ENCODE measurements around the gene TLE3. TPM values are rescaled to one million over a fixed set of nuclear protein-coding genes. Genes with fewer than 3 reads are reported as not detected.
A peak's percentile ranks its signal among the peaks of the same experiment; 100 is the strongest.
"Not testable (repeated sequence)": the region's sequence is repeated elsewhere in the genome, so short reads cannot be mapped to it uniquely, and the experiment has no call there.

TLE3 gene
- total RNA-seq, 2 donors from 2014 or later = 65.4 to 85.1 TPM

GRCh38 chr15:70114221-70114620 is 16.5 kb upstream of the TLE3 start:
- intact Hi-C loops (cut with DNase I) = no loop called here
- no peak overlapping the region for H3K9ac ChIP-seq (ENCODE audit: low read depth in 2 of 2, low read length in 2 of 2)
- H3K36me3 ChIP-seq = no peaks in the 10 kb centered on the region
- H3K27me3 ChIP-seq = no peaks in the 10 kb centered on the region
- no peak for TF ChIP-seq CTCF (IDR thresholded peaks at IDR 0.05)
- DNase-seq = no peak
- H3K27ac ChIP-seq = no peak overlapping the region
- H3K9me3 ChIP-seq = no peaks in the 10 kb centered on the region
- H3K4me3 ChIP-seq = no peak overlapping the region
- H3K4me1 ChIP-seq = peaks cover 7% of the 10 kb centered on the region

GRCh38 chr15:70113304-70113700 is 15.6 kb upstream of the TLE3 start:
- H3K4me3 ChIP-seq = no peak overlapping the region
- peaks cover 7% of the 10 kb centered on the region for H3K4me1 ChIP-seq
- H3K36me3 ChIP-seq = no peaks in the 10 kb centered on the region
- H3K27me3 ChIP-seq = no peaks in the 10 kb centered on the region
- no peak overlapping the region for H3K9ac ChIP-seq (ENCODE audit: low read depth in 2 of 2, low read length in 2 of 2)
- TF ChIP-seq CTCF (IDR thresholded peaks at IDR 0.05) = no peak
- DNase-seq = no peak
- no peak overlapping the region for H3K27ac ChIP-seq
- intact Hi-C loops (cut with DNase I) = no loop called here
- no peaks in the 10 kb centered on the region for H3K9me3 ChIP-seq

GRCh38 chr15:70112572-70113303 is 15.0 kb upstream of the TLE3 start:
- H3K4me3 ChIP-seq; H3K9me3 ChIP-seq; H3K4me1 ChIP-seq; intact Hi-C loops (cut with DNase I); H3K36me3 ChIP-seq; H3K27me3 ChIP-seq; DNase-seq; H3K27ac ChIP-seq; H3K9ac ChIP-seq (ENCODE audit: low read depth in 2 of 2, low read length in 2 of 2): not testable (repeated sequence)

GRCh38 chr15:70112074-70112395 is 14.3 kb upstream of the TLE3 start:
- Histone ChIP-seq H3K9me3 (no peaks in the 10 kb centered on the region), H3K4me3 (no peak overlapping the region), H3K36me3 (no peaks in the 10 kb centered on the region), H3K27me3 (no peaks in the 10 kb centered on the region), H3K27ac (peak overlapping the region; percentile 51), H3K9ac (ENCODE audit: low read depth in 2 of 2, low read length in 2 of 2) (peak overlapping the region; percentile 48 to 54), H3K4me1 (peaks cover 7% of the 10 kb centered on the region)
- intact Hi-C loops (cut with DNase I) = no loop called here
- no peak for DNase-seq
- no peak for TF ChIP-seq CTCF (IDR thresholded peaks at IDR 0.05)

- H3K9me3 ChIP-seq = no peaks in the 10 kb centered on the region
- H3K4me3 ChIP-seq = no peak overlapping the region
- H3K36me3 ChIP-seq = no peaks in the 10 kb centered on the region
- H3K27ac ChIP-seq = peak overlapping the region; percentile 51
- H3K9ac ChIP-seq (ENCODE audit: low read depth in 2 of 2, low read length in 2 of 2) = peak overlapping the region; percentile 48 to 54
- peaks cover 7% of the 10 kb centered on the region for H3K4me1 ChIP-seq
- TF ChIP-seq CTCF (IDR thresholded peaks at IDR 0.05) = no peak
- H3K27me3 ChIP-seq = no peaks in the 10 kb centered on the region
- intact Hi-C loops (cut with DNase I) = no loop called here
- DNase-seq = peak; percentile 85
Measured at GRCh38 chr15:70111203-70112073, 13.7 kb upstream of the TLE3 start.

- H3K9ac ChIP-seq (ENCODE audit: low read depth in 2 of 2, low read length in 2 of 2) = no peak overlapping the region
- H3K9me3 ChIP-seq = no peaks in the 10 kb centered on the region
- H3K36me3 ChIP-seq = no peaks in the 10 kb centered on the region
- H3K27ac ChIP-seq = no peak overlapping the region
- DNase-seq = no peak
- H3K27me3 ChIP-seq = no peaks in the 10 kb centered on the region
- intact Hi-C loops (cut with DNase I) = loop anchor here (10.0 kb wide), 1 partner anchor 155 kb away; no protein-coding TSS in a partner anchor
- H3K4me1 ChIP-seq = peaks cover 7% of the 10 kb centered on the region
- no peak overlapping the region for H3K4me3 ChIP-seq
- no peak for TF ChIP-seq CTCF (IDR thresholded peaks at IDR 0.05)
Measured at GRCh38 chr15:70109978-70110377, 12.3 kb upstream of the TLE3 start.
